ENCODE measurements around the gene RXRG.

GRCh38 chr1:165444897-165445370 lies at the start of gene RXRG:
- TF ChIP-seq CTCF (IDR thresholded peaks at IDR 0.05; ENCODE audit: extremely low read depth in 1 of 2, insufficient read depth in 1 of 2, low read depth in 1 of 2, low read length in 2 of 2) (no peak), POLR2AphosphoS5 (IDR thresholded peaks at IDR 0.05; ENCODE audit: insufficient read depth, low read depth, low read length) (no peak), EZH2 (IDR thresholded peaks at IDR 0.05; ENCODE audit: borderline replicate concordance, low read depth, low read length, severe bottlenecking) (peak; percentile 83), POLR2A (IDR thresholded peaks at IDR 0.05; ENCODE audit: low read depth, low read length) (no peak), FOS (IDR thresholded peaks at IDR 0.05; ENCODE audit: borderline replicate concordance, insufficient read depth, low read length) (no peak), MYC (IDR thresholded peaks at IDR 0.05; ENCODE audit: low read depth, low read length) (no peak), JUN (IDR thresholded peaks at IDR 0.05; ENCODE audit: borderline replicate concordance, insufficient read depth, insufficient read length, low read depth) (no peak), MAX (IDR thresholded peaks at IDR 0.05; ENCODE audit: insufficient read depth, insufficient read length) (no peak)

All from endothelial cell of umbilical vein (primary cell).